H9 (cell line): ENCODE data around the gene NFKBIA. TPM values are rescaled to one million over a fixed set of nuclear protein-coding genes. Genes with fewer than 3 reads are reported as not detected.

Experiments used
- DNase-seq: peaks from one replicate; pipeline ENCODE4 v3.0.0-alpha.2; 2017
- H2AFZ ChIP-seq: one replicate; pipeline ENCODE4 v1.6.1; 2013; ENCODE audit warnings: mild to moderate bottlenecking, low read length, control low read depth, moderate library complexity
- H2AK5ac ChIP-seq: 2 replicates; pipeline ENCODE4 v1.6.1; 2013; ENCODE audit warnings: low read length, control low read depth, mixed read lengths; ENCODE audit not compliant: insufficient read length
- H2BK120ac ChIP-seq: one replicate; pipeline ENCODE4 v1.6.1; 2013; ENCODE audit warnings: low read depth, mild to moderate bottlenecking, low read length, control low read depth, inconsistent platforms; ENCODE audit not compliant: poor library complexity, severe bottlenecking
- H2BK12ac ChIP-seq: 2 replicates; pipeline ENCODE4 v1.6.1; 2013; ENCODE audit warnings: low read length, control low read depth, mixed read lengths, low read depth; ENCODE audit not compliant: insufficient read length
- H2BK15ac ChIP-seq: 2 replicates; pipeline ENCODE4 v1.6.1; 2013; ENCODE audit warnings: low read depth, low read length, control low read depth
- H2BK20ac ChIP-seq: one replicate; pipeline ENCODE4 v1.6.1; 2013; ENCODE audit warnings: low read depth, mild to moderate bottlenecking, low read length, control low read depth, inconsistent platforms; ENCODE audit not compliant: poor library complexity, severe bottlenecking
- H2BK5ac ChIP-seq: 2 replicates; pipeline ENCODE4 v1.6.1; 2013; ENCODE audit warnings: low read length, control low read depth, mixed read lengths; ENCODE audit not compliant: insufficient read length
- H3K14ac ChIP-seq: 2 replicates; pipeline ENCODE4 v1.6.1; 2013; ENCODE audit warnings: low read length, control low read depth; ENCODE audit not compliant: insufficient read depth
- H3K18ac ChIP-seq: 2 replicates; pipeline ENCODE4 v1.6.1; 2013; ENCODE audit warnings: low read depth, mild to moderate bottlenecking, mixed read lengths, low read length, control low read depth; ENCODE audit not compliant: insufficient read length
- H3K23ac ChIP-seq: 2 replicates; pipeline ENCODE4 v1.6.1; 2013; ENCODE audit warnings: low read length, control low read depth, mixed read lengths, low read depth; ENCODE audit not compliant: insufficient read length
- H3K23me2 ChIP-seq: 2 replicates; pipeline ENCODE4 v1.6.1; 2013; ENCODE audit warnings: low read depth, mild to moderate bottlenecking, mixed read lengths, low read length, control low read depth; ENCODE audit not compliant: insufficient read length, poor library complexity, severe bottlenecking
- H3K27ac ChIP-seq: 2 replicates; pipeline ENCODE4 v1.5.1; 2013; ENCODE audit warnings: low read length, control low read depth, mixed read lengths, low read depth; ENCODE audit not compliant: insufficient read length
- H3K27me3 ChIP-seq: 2 replicates; pipeline ENCODE4 v1.6.1; 2013; ENCODE audit warnings: low read length, control low read depth, inconsistent platforms; ENCODE audit not compliant: insufficient read depth
- H3K4ac ChIP-seq: 2 replicates; pipeline ENCODE4 v1.6.1; 2013; ENCODE audit warnings: low read depth, mild to moderate bottlenecking, control low read depth, inconsistent platforms, low read length, moderate library complexity
- H3K4me1 ChIP-seq: 2 replicates; pipeline ENCODE4 v1.6.1; 2013; ENCODE audit warnings: low read length, control low read depth, inconsistent platforms; ENCODE audit not compliant: insufficient read depth
- H3K4me2 ChIP-seq: 2 replicates; pipeline ENCODE4 v1.6.1; 2013; ENCODE audit warnings: low read length, control low read depth, mixed read lengths; ENCODE audit not compliant: insufficient read length, insufficient read depth
- H3K56ac ChIP-seq: 2 replicates; pipeline ENCODE4 v1.6.1; 2013; ENCODE audit warnings: low read depth, mild to moderate bottlenecking, mixed read lengths, low read length, control low read depth; ENCODE audit not compliant: insufficient read length
- H3K79me1 ChIP-seq: 2 replicates; pipeline ENCODE4 v1.6.1; 2013; ENCODE audit warnings: low read depth, mild to moderate bottlenecking, moderate library complexity, low read length, control low read depth, inconsistent platforms; ENCODE audit not compliant: insufficient read depth, poor library complexity, severe bottlenecking
- H3K79me2 ChIP-seq: 2 replicates; pipeline ENCODE4 v1.6.1; 2013; ENCODE audit warnings: low read length, control low read depth, inconsistent platforms; ENCODE audit not compliant: insufficient read depth
- H3K9ac ChIP-seq: 2 replicates; pipeline ENCODE4 v1.6.1; 2013; ENCODE audit warnings: low read length, control low read depth, mixed read lengths; ENCODE audit not compliant: insufficient read length; ENCODE audit errors: extremely low read depth
- H3K9me3 ChIP-seq: one replicate; pipeline ENCODE4 v1.6.1; 2013; ENCODE audit warnings: low read depth, low read length, inconsistent platforms; ENCODE audit not compliant: control insufficient read depth
- H3T11ph ChIP-seq: one replicate; pipeline ENCODE4 v1.6.1; 2013; ENCODE audit warnings: mild to moderate bottlenecking, low read length, control low read depth, inconsistent platforms
- H4K20me1 ChIP-seq: one replicate; pipeline ENCODE4 v1.6.1; 2013; ENCODE audit not compliant: control insufficient read depth, insufficient read length, insufficient read depth
- H4K5ac ChIP-seq: 2 replicates; pipeline ENCODE4 v1.6.1; 2013; ENCODE audit warnings: low read depth, mild to moderate bottlenecking, mixed read lengths, low read length, control low read depth; ENCODE audit not compliant: insufficient read length
- H4K8ac ChIP-seq: replicated peaks from 2 replicates; pipeline ENCODE4 v1.6.1; 2013; ENCODE audit warnings: low read length, control low read depth, mixed read lengths, low read depth; ENCODE audit not compliant: insufficient read length
- H4K91ac ChIP-seq: 2 replicates; pipeline ENCODE4 v1.6.1; 2013; ENCODE audit warnings: low read depth, mild to moderate bottlenecking, moderate library complexity, mixed read lengths, low read length, control low read depth; ENCODE audit not compliant: insufficient read length
- H3K27ac Mint-ChIP-seq, 3 experiments: 2 replicates in 2 of 3; 3 replicates in 1 of 3; pipeline ENCODE4 v1.8.0; 2020 to 2021; ENCODE audit warnings: mixed read lengths in 3 of 3, mild to moderate bottlenecking in 1 of 3, moderate library complexity in 1 of 3
- H3K27me3 Mint-ChIP-seq: 2 replicates; pipeline ENCODE4 v1.8.0; 2021; ENCODE audit warnings: low read depth, mild to moderate bottlenecking, moderate library complexity, mixed read lengths
- H3K36me3 Mint-ChIP-seq, 3 experiments: 2 replicates in 2 of 3; 3 replicates in 1 of 3; pipeline ENCODE4 v1.8.0; 2020 to 2021; ENCODE audit warnings: low read depth in 3 of 3, mixed read lengths in 3 of 3; ENCODE audit not compliant: insufficient read depth in 1 of 3
- H3K4me1 Mint-ChIP-seq, 2 experiments: 2 replicates each; pipeline ENCODE4 v1.8.0; 2020; ENCODE audit warnings: mixed read lengths in 2 of 2
- H3K4me3 Mint-ChIP-seq, 2 experiments: 2 replicates in 1 of 2; 3 replicates in 1 of 2; pipeline ENCODE4 v1.8.0; 2020 to 2021; ENCODE audit warnings: mild to moderate bottlenecking in 2 of 2, mixed read lengths in 2 of 2, moderate library complexity in 1 of 2
- H3K9me3 Mint-ChIP-seq, 2 experiments: 2 replicates in 1 of 2; 3 replicates in 1 of 2; pipeline ENCODE4 v1.8.0; 2020; ENCODE audit warnings: mild to moderate bottlenecking in 2 of 2, mixed read lengths in 2 of 2, moderate library complexity in 1 of 2
- WGBS: extraction: QIAGEN DNeasy Blood & Tissue Kit; methylation state at CpG from one replicate; pipeline ENCODE4 v1.1.7; 2013; ENCODE audit warnings: missing lambda C conversion rate, low lambda C conversion rate, mixed read lengths; ENCODE audit not compliant: insufficient read length; ENCODE audit errors: extremely low coverage; 5-methylcytosine and 5-hydroxymethylcytosine counted together
- total RNA-seq: library from RNA; stranded (reverse); gene quantifications from 2 replicates; pipeline ENCODE4 v1.2.1, GENCODE V29; 2021
- TF ChIP-seq, protein P1 (sequence below): fragments of 200-600 bp; sonication (generic); conservative IDR thresholded peaks from 3 replicates; pipeline ENCODE4 v1.8.0; 2021; ENCODE audit warnings: antibody characterized with exemption, mild to moderate bottlenecking

Gene NFKBIA
- total RNA-seq, 1 experiment from 2014 or later, result 38.4 TPM

DNA sequence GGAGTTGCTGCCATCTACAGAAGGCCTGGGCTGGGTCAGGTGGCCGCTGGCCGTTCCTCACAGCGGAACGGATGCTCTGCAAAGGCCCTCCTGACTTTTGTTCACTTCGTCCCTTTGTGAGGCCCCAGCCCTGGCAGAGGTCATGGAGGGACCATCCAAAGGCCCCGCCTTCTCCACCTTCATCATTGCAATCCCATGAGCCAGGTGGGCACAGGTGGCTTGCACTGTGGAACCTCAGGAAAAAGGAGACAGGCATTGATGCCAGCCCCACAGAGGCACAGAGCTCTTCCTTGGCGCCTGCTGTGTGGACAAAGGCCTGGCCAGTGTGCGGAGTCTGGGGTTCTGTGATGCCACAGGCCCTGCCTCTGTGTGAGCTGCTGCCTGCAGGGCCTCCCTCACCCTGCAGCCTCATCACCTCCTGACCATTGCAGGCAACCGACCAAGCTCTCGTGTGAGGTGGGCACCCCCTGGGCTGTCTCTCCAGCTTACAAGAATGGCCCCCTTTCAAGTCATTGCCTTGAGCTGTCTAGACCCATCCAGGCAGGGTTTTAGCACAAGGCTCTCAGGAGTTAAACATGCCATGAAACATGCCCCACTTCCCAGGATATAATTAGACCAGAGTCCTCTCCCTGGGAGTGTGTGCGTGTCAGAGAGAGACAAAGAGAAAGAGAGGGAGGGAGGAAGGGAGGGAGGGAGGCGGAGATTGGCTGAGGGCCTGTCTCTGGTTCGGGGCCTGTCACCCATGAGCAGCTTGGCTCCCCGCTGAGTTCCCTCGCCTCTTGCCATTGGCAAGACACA, 19.3 kb downstream of the NFKBIA start:
- H2AFZ ChIP-seq, result no peak overlapping the region
- no peak overlapping the region for H4K5ac ChIP-seq
- Mint-ChIP-seq H3K4me1 (peaks cover 16 to 44% of the 10 kb centered on the region in 2 experiments), H3K9me3 (no peaks in the 10 kb centered on the region), H3K4me3 (no peak overlapping the region), H3K27ac (peak overlapping the region in 1 of 3 experiments; percentile 62; a peak in 1 of 7 replicates), H3K27me3 (peaks cover 2% of the 10 kb centered on the region; the same call in 1 of the 2 replicates), H3K36me3 (no peaks in the 10 kb centered on the region; a peak in 1 of 7 replicates)
- no peak overlapping the region for H3K18ac ChIP-seq
- no peaks in the 10 kb centered on the region for H3K79me2 ChIP-seq
- no peaks in the 10 kb centered on the region for H4K20me1 ChIP-seq
- no peak overlapping the region for H2BK120ac ChIP-seq
- no peaks in the 10 kb centered on the region for H3K23me2 ChIP-seq
- no peak overlapping the region for H2AK5ac ChIP-seq
- TF ChIP-seq, protein P1, sequence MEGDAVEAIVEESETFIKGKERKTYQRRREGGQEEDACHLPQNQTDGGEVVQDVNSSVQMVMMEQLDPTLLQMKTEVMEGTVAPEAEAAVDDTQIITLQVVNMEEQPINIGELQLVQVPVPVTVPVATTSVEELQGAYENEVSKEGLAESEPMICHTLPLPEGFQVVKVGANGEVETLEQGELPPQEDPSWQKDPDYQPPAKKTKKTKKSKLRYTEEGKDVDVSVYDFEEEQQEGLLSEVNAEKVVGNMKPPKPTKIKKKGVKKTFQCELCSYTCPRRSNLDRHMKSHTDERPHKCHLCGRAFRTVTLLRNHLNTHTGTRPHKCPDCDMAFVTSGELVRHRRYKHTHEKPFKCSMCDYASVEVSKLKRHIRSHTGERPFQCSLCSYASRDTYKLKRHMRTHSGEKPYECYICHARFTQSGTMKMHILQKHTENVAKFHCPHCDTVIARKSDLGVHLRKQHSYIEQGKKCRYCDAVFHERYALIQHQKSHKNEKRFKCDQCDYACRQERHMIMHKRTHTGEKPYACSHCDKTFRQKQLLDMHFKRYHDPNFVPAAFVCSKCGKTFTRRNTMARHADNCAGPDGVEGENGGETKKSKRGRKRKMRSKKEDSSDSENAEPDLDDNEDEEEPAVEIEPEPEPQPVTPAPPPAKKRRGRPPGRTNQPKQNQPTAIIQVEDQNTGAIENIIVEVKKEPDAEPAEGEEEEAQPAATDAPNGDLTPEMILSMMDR, result no peak
- no peaks in the 10 kb centered on the region; the same call in 1 of the 2 replicates for H3K4me1 ChIP-seq
- no CpG with 5 or more reads among the region's 15 CpGs for WGBS
- H3K9ac ChIP-seq, result no peak overlapping the region
- H2BK20ac ChIP-seq, result no peak overlapping the region
- H3K79me1 ChIP-seq, result no peaks in the 10 kb centered on the region
- H3K27ac ChIP-seq, result no peak overlapping the region
- no peak overlapping the region for H4K8ac ChIP-seq
- H3K14ac ChIP-seq, result no peak overlapping the region
- no peak overlapping the region for H4K91ac ChIP-seq
- H3K56ac ChIP-seq, result no peak overlapping the region
- H2BK15ac ChIP-seq, result no peak overlapping the region
- H3K27me3 ChIP-seq, result no peaks in the 10 kb centered on the region
- no peak for DNase-seq
- no peak overlapping the region for H3K23ac ChIP-seq
- H3K4ac ChIP-seq, result no peak overlapping the region
- H3K9me3 ChIP-seq, result no peaks in the 10 kb centered on the region
- H3T11ph ChIP-seq, result no peak overlapping the region
- no peak overlapping the region for H2BK12ac ChIP-seq
- no peak overlapping the region for H2BK5ac ChIP-seq
- H3K4me2 ChIP-seq, result no peak overlapping the region
